ENCODE results near the gene GOLGA6D. TPM values are rescaled to one million over a fixed set of nuclear protein-coding genes. Genes with fewer than 3 reads are reported as not detected.

Gene GOLGA6D
- total and polyA plus RNA-seq, 2 of the 8 experiments (the other 6 are each of a cell fraction or from before 2014, with no cell fraction given), result 0.27 to 0.69 TPM

GRCh38 chr15:75314552-75315290 is 32.1 kb downstream of the GOLGA6D start (continued):
- TF ChIP-seq CHD7 (IDR thresholded peaks at IDR 0.05; ENCODE audit: insufficient replicate concordance, low read length) (no peak), RXRA (IDR thresholded peaks at IDR 0.05; ENCODE audit: insufficient read depth, low read depth, low read length) (no peak), RFX5 (IDR thresholded peaks at IDR 0.05; ENCODE audit: borderline replicate concordance, low read depth, low read length) (no peak), JUND (IDR thresholded peaks at IDR 0.05; ENCODE audit: low read length) (no peak), ATF3 (IDR thresholded peaks at IDR 0.05; ENCODE audit: insufficient read depth, low read depth, low read length) (no peak), MAX (IDR thresholded peaks at IDR 0.05) (no peak), EP300 (IDR thresholded peaks at IDR 0.05; ENCODE audit: borderline replicate concordance in 1 of 2, low read depth in 2 of 2, low read length in 2 of 2) (no peak), POLR2AphosphoS5 (IDR thresholded peaks at IDR 0.05; ENCODE audit: low read depth, low read length) (no peak), POU5F1 (IDR thresholded peaks at IDR 0.05; ENCODE audit: low read depth, low read length) (no peak)

All from H1 (cell line).